Activated CD8-positive, alpha-beta T cell treated with anti-CD3 and anti-CD28 coated beads, Interleukin-2, amount 10 ng/mL, durations not matched to agents 7 days and 5 days (primary cell): Measurements from ENCODE around the gene DNM1. TPM values are rescaled to one million over a fixed set of nuclear protein-coding genes. Genes with fewer than 3 reads are reported as not detected.

Experiments
- ATAC-seq: fragments of 150-1000 bp; cut with Tn5 transposase; one replicate; pipeline ENCODE4 v1.10.0; 2021; ENCODE audit warnings: moderate library complexity
- CTCF ChIA-PET: fragments of 350-600 bp; sonication (Branson Sonifier 250); formaldehyde crosslinking; loops from one replicate; lab custom pipeline; 2021; ENCODE audit warnings: antibody characterized with exemption; lab: Charles Lee
- POLR2A ChIA-PET: fragments of 350-600 bp; sonication (Branson Sonifier 250); formaldehyde crosslinking; loops from one replicate; lab custom pipeline; 2021; ENCODE audit warnings: antibody characterized with exemption; lab: Charles Lee
- DNase-seq: peaks from one replicate; pipeline ENCODE4 v3.0.0-alpha.2; 2020
- H3K27ac Mint-ChIP-seq: one replicate; pipeline ENCODE4 v1.8.0; 2021; ENCODE audit warnings: mild to moderate bottlenecking, mixed read lengths
- H3K27me3 Mint-ChIP-seq: one replicate; pipeline ENCODE4 v1.8.0; 2021; ENCODE audit warnings: low read depth, mixed read lengths
- H3K36me3 Mint-ChIP-seq: one replicate; pipeline ENCODE4 v1.8.0; 2021; ENCODE audit warnings: low read depth, mixed read lengths
- H3K4me1 Mint-ChIP-seq: one replicate; pipeline ENCODE4 v1.8.0; 2021; ENCODE audit warnings: low read depth, mixed read lengths
- H3K4me3 Mint-ChIP-seq: one replicate; pipeline ENCODE4 v1.8.0; 2021; ENCODE audit warnings: mild to moderate bottlenecking, mixed read lengths
- H3K9me3 Mint-ChIP-seq: one replicate; pipeline ENCODE4 v1.8.0; 2022; ENCODE audit warnings: mixed read lengths; ENCODE audit not compliant: insufficient read depth
- total RNA-seq, 2 experiments: library from RNA; stranded (reverse); gene quantifications; one replicate each; pipeline ENCODE4 v1.2.3, GENCODE V29; 2021

Gene DNM1
- total RNA-seq, 2 experiments from 2014 or later: 0.21 to 0.29 TPM

- Mint-ChIP-seq H3K4me1 (no peaks in the 10 kb centered on the region), H3K27ac (no peak overlapping the region), H3K9me3 (no peaks in the 10 kb centered on the region), H3K4me3 (no peak overlapping the region), H3K27me3 (peaks cover 3% of the 10 kb centered on the region), H3K36me3 (peaks cover 30% of the 10 kb centered on the region)
- ATAC-seq: no peak
- no peak for DNase-seq
- POLR2A ChIA-PET: no interaction called here
- CTCF ChIA-PET: no interaction called here
Observed at GRCh38 chr9:128257907-128258306, 54.7 kb downstream of the DNM1 start.

- H3K27ac Mint-ChIP-seq: no peak overlapping the region
- H3K27me3 Mint-ChIP-seq: no peaks in the 10 kb centered on the region
- DNase-seq: no peak
- no peaks in the 10 kb centered on the region for H3K9me3 Mint-ChIP-seq
- CTCF ChIA-PET: no interaction called here
- no peak overlapping the region for H3K4me3 Mint-ChIP-seq
- POLR2A ChIA-PET: no interaction called here
- H3K36me3 Mint-ChIP-seq: peaks cover 30% of the 10 kb centered on the region
- ATAC-seq: no peak
- no peaks in the 10 kb centered on the region for H3K4me1 Mint-ChIP-seq
Observed at GRCh38 chr9:128258326-128258725, 55.1 kb downstream of the DNM1 start.

- H3K27ac Mint-ChIP-seq: no peak overlapping the region
- CTCF ChIA-PET: no interaction called here
- ATAC-seq (no peak), DNase-seq (no peak)
- POLR2A ChIA-PET: no interaction called here
- no peak overlapping the region for H3K4me3 Mint-ChIP-seq
- peaks cover 30% of the 10 kb centered on the region for H3K36me3 Mint-ChIP-seq
- no peaks in the 10 kb centered on the region for H3K9me3 Mint-ChIP-seq
- H3K4me1 Mint-ChIP-seq: no peaks in the 10 kb centered on the region
- no peaks in the 10 kb centered on the region for H3K27me3 Mint-ChIP-seq
Observed at GRCh38 chr9:128259156-128259555, 56.0 kb downstream of the DNM1 start.

- Mint-ChIP-seq H3K4me1 (no peaks in the 10 kb centered on the region), H3K36me3 (peaks cover 34% of the 10 kb centered on the region), H3K4me3 (no peak overlapping the region), H3K27ac (no peak overlapping the region), H3K27me3 (no peaks in the 10 kb centered on the region), H3K9me3 (no peaks in the 10 kb centered on the region)
- ChIA-PET CTCF (no interaction called here), POLR2A (no interaction called here)
- DNase-seq: no peak
- ATAC-seq: no peak
Observed at GRCh38 chr9:128260340-128260739, 57.2 kb downstream of the DNM1 start.

- Mint-ChIP-seq H3K4me1 (no peaks in the 10 kb centered on the region), H3K9me3 (no peaks in the 10 kb centered on the region), H3K36me3 (peaks cover 39% of the 10 kb centered on the region), H3K27me3 (no peaks in the 10 kb centered on the region), H3K27ac (no peak overlapping the region), H3K4me3 (no peak overlapping the region)
- ChIA-PET CTCF (interaction anchor here (0.9 to 1.1 kb wide), 2 partner anchors 59 to 70 kb away, joined by 3 read pairs; partner anchors contain the start of gene DNM1), POLR2A (no interaction called here)
- no peak for ATAC-seq
- DNase-seq: no peak
Observed at GRCh38 chr9:128262687-128263086, 59.5 kb downstream of the DNM1 start.

GRCh38 chr9:128265348-128265847, 62.2 kb downstream of the DNM1 start:
- DNase-seq (no peak), ATAC-seq (no peak)
- ChIA-PET POLR2A (no interaction called here), CTCF (interaction anchor here (2.2 kb wide), 1 partner anchor 10 kb away, joined by 8 read pairs; no protein-coding TSS in a partner anchor)
- Mint-ChIP-seq H3K4me3 (no peak overlapping the region), H3K27ac (no peak overlapping the region), H3K36me3 (peaks cover 34% of the 10 kb centered on the region), H3K9me3 (no peaks in the 10 kb centered on the region), H3K27me3 (no peaks in the 10 kb centered on the region), H3K4me1 (no peaks in the 10 kb centered on the region)

GRCh38 chr9:128266868-128267590, 63.9 kb downstream of the DNM1 start:
- no peaks in the 10 kb centered on the region for H3K9me3 Mint-ChIP-seq
- ChIA-PET CTCF (interaction anchor here (1.3 to 2.2 kb wide), 2 partner anchors 9 to 12 kb away, joined by 5 to 8 read pairs; partner anchors contain the start of genes GOLGA2 and SWI5), POLR2A (no interaction called here)
- peaks cover 31% of the 10 kb centered on the region for H3K36me3 Mint-ChIP-seq
- peak overlapping the region; percentile 5 for H3K27ac Mint-ChIP-seq
- ATAC-seq (no peak), DNase-seq (no peak)
- H3K27me3 Mint-ChIP-seq: no peaks in the 10 kb centered on the region
- H3K4me3 Mint-ChIP-seq: no peak overlapping the region
- no peaks in the 10 kb centered on the region for H3K4me1 Mint-ChIP-seq

- peaks cover 36% of the 10 kb centered on the region for H3K36me3 Mint-ChIP-seq
- POLR2A ChIA-PET: no interaction called here
- CTCF ChIA-PET: no interaction called here
Observed at GRCh38 chr9:128271112-128271511, 67.9 kb downstream of the DNM1 start.

GRCh38 chr9:128271512-128271911, 68.3 kb downstream of the DNM1 start:
- H3K27me3 Mint-ChIP-seq: no peaks in the 10 kb centered on the region

More at GRCh38 chr9:128271112-128271511, 67.9 kb downstream of the DNM1 start:
- Mint-ChIP-seq H3K27ac (no peak overlapping the region), H3K9me3 (no peaks in the 10 kb centered on the region), H3K4me1 (peaks cover 27% of the 10 kb centered on the region), H3K27me3 (no peaks in the 10 kb centered on the region), H3K4me3 (no peak overlapping the region)
- ATAC-seq: no peak
- DNase-seq: no peak

GRCh38 chr9:128274245-128274644, 71.1 kb downstream of the DNM1 start:
- Mint-ChIP-seq H3K4me3 (peak overlapping the region; percentile 98), H3K9me3 (no peaks in the 10 kb centered on the region), H3K27me3 (no peaks in the 10 kb centered on the region), H3K36me3 (peaks cover 24% of the 10 kb centered on the region), H3K27ac (peak overlapping the region; percentile 95), H3K4me1 (peaks cover 45% of the 10 kb centered on the region)
- ATAC-seq: no peak
- CTCF ChIA-PET: interaction anchor here (1.1 to 1.2 kb wide), 2 partner anchors 22 to 67 kb away, joined by 3 read pairs; no protein-coding TSS in a partner anchor
- DNase-seq: no peak
- POLR2A ChIA-PET: no interaction called here

More at GRCh38 chr9:128271512-128271911, 68.3 kb downstream of the DNM1 start:
- Mint-ChIP-seq H3K27ac (no peak overlapping the region), H3K36me3 (peaks cover 36% of the 10 kb centered on the region), H3K9me3 (no peaks in the 10 kb centered on the region), H3K4me3 (no peak overlapping the region), H3K4me1 (peaks cover 30% of the 10 kb centered on the region)
- ATAC-seq: no peak
- ChIA-PET CTCF (no interaction called here), POLR2A (no interaction called here)
- no peak for DNase-seq

- Mint-ChIP-seq H3K4me3 (peak within 1 kb of the TSS; percentile 98), H3K4me1 (peaks cover 54% of the 10 kb centered on the region)
Observed at GRCh38 chr9:128275198-128276007, 72.2 kb downstream of the DNM1 start, which contains the start of gene GOLGA2. Gene GOLGA2, minus strand, starts transcription at chr9:128276007. Its CDS starts 31 bp downstream, at chr9:128275976.

More at GRCh38 chr9:128275198-128276007, 72.2 kb downstream of the DNM1 start, which contains the start of gene GOLGA2:
- DNase-seq (peak; percentile 32), ATAC-seq (peak; percentile 73)
- no peaks in the 10 kb centered on the region for H3K27me3 Mint-ChIP-seq
- ChIA-PET CTCF (interaction anchor here (0.6 to 1.5 kb wide), 7 partner anchors 8 to 95 kb away, joined by 3 to 9 read pairs (median 4); partner anchors contain the start of gene URM1), POLR2A (interaction anchor here (0.5 to 1.1 kb wide), 18 partner anchors 11 to 744 kb away, joined by 3 to 8 read pairs (median 3); partner anchors contain the start of gene URM1)
- H3K36me3 Mint-ChIP-seq: peaks cover 24% of the 10 kb centered on the region
- H3K9me3 Mint-ChIP-seq: no peaks in the 10 kb centered on the region
- H3K27ac Mint-ChIP-seq: peak within 1 kb of the TSS; percentile 95
